Suprapubic skin (tissue), 3 donors: ENCODE measurements around the gene CD160.

ENCODE experiments used
- CTCF ChIP-seq, 2 donors: fragments of 200-600 bp in 1 of 2; fragments of 450-650 bp in 1 of 2; sonication (generic) in 1 of 2; IDR thresholded peaks; one replicate each; pipeline ENCODE4 v1.5.1; 2016 to 2019; ENCODE audit warnings: antibody characterized with exemption in 2 of 2, mild to moderate bottlenecking in 1 of 2, moderate library complexity in 1 of 2
- EP300 ChIP-seq: sonication (generic); formaldehyde crosslinking; IDR thresholded peaks from one replicate; pipeline ENCODE4 v1.6.1; 2017; ENCODE audit warnings: antibody characterized with exemption
- POLR2A ChIP-seq, 2 donors: fragments of 450-650 bp; IDR thresholded peaks; one replicate each; pipeline ENCODE4 v1.6.1; 2017; ENCODE audit warnings: antibody characterized with exemption in 2 of 2, mild to moderate bottlenecking in 2 of 2, moderate library complexity in 2 of 2

GRCh38 chr1:145702826-145703225, 16.5 kb upstream of the CD160 start:
- TF ChIP-seq CTCF (IDR thresholded peaks at IDR 0.05) (no peak), EP300 (no peak), POLR2A (IDR thresholded peaks at IDR 0.05) (no peak)
